ENCODE measurements around the gene ALOX12B.
"Not testable (repeated sequence)": the region's sequence is repeated elsewhere in the genome, so short reads cannot be mapped to it uniquely, and the experiment has no call there.

ALOX12B gene

DNA sequence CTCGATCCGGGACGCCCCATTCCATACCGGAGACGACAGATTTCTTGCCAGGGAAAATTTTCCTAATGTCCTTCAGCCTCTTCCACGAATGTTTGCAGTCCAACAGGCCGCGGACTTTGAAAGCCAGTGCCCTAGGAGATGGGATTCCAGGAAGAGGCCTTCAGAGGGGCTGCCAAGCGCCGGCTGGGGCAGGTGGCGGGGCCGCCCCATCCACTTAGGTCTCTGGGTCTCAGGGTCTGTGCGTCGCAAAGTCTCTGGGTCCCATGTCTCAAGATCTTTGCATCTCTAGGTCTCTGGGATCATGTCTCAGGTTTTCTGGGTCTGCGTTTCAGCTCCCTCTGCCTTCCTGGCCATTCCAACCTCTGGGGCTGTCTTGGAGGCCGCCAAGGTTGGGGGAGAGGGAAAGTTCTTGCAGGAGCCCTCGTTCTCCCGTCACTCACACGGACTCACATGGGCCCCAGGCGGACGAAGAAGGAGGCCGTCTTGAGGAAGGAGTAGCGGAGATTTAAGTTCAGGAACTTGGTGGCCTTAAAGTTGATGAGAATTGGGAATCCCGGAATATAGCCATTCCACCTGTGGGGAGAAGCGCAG, 7.2 kb downstream of the ALOX12B start:
- Histone ChIP-seq H3K4me1 (ENCODE audit: insufficient read depth, poor library complexity, severe bottlenecking) (no peaks in the 10 kb centered on the region), H3K4me3 (ENCODE audit: severe bottlenecking) (peak overlapping the region; percentile 35), H3K36me3 (ENCODE audit: low read depth) (no peaks in the 10 kb centered on the region), H3K27me3 (ENCODE audit: insufficient read depth, poor library complexity, severe bottlenecking) (no peaks in the 10 kb centered on the region), H3K27ac (ENCODE audit: poor library complexity, severe bottlenecking) (no peak overlapping the region), H3K9me3 (ENCODE audit: severe bottlenecking) (no peaks in the 10 kb centered on the region)
- no peak for ATAC-seq (ENCODE audit: low read depth)
- no peak for DNase-seq (ENCODE audit: low spot score)
- TF ChIP-seq, protein P1, sequence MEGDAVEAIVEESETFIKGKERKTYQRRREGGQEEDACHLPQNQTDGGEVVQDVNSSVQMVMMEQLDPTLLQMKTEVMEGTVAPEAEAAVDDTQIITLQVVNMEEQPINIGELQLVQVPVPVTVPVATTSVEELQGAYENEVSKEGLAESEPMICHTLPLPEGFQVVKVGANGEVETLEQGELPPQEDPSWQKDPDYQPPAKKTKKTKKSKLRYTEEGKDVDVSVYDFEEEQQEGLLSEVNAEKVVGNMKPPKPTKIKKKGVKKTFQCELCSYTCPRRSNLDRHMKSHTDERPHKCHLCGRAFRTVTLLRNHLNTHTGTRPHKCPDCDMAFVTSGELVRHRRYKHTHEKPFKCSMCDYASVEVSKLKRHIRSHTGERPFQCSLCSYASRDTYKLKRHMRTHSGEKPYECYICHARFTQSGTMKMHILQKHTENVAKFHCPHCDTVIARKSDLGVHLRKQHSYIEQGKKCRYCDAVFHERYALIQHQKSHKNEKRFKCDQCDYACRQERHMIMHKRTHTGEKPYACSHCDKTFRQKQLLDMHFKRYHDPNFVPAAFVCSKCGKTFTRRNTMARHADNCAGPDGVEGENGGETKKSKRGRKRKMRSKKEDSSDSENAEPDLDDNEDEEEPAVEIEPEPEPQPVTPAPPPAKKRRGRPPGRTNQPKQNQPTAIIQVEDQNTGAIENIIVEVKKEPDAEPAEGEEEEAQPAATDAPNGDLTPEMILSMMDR (IDR thresholded peaks at IDR 0.05; ENCODE audit: poor library complexity, severe bottlenecking) = peak; percentile 61

GRCh38 chr17:8079291-8080207, 8.0 kb downstream of the ALOX12B start:
- TF ChIP-seq, protein P1 (IDR thresholded peaks at IDR 0.05; ENCODE audit: poor library complexity, severe bottlenecking) = peak; percentile 88
- Histone ChIP-seq H3K4me3 (ENCODE audit: severe bottlenecking) (peak overlapping the region; percentile 35), H3K9me3 (ENCODE audit: severe bottlenecking) (no peaks in the 10 kb centered on the region), H3K36me3 (ENCODE audit: low read depth) (no peaks in the 10 kb centered on the region), H3K27me3 (ENCODE audit: insufficient read depth, poor library complexity, severe bottlenecking) (no peaks in the 10 kb centered on the region), H3K27ac (ENCODE audit: poor library complexity, severe bottlenecking) (no peak overlapping the region), H3K4me1 (ENCODE audit: insufficient read depth, poor library complexity, severe bottlenecking) (no peaks in the 10 kb centered on the region)
- DNase-seq (ENCODE audit: low spot score) (no peak), ATAC-seq (ENCODE audit: low read depth) (peak; percentile 76)

DNA sequence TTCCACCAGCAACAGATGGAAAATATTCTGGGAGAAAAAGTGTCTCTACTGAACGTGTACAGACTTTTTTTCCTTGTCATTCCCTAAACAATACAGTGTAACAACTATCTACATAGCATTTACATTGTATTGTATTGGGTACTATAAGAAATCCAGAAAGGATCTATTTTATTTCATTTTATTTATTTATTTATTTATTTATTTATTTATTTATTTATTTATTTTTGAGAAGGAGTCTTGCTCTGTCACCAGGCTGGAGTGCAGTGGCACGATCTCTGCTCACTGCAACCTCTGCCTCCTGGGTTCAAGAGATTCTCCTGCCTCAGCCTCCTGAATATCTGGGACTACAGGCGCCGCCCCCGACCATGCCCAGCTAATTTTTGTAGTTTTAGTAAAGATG, 9.6 kb downstream of the ALOX12B start:
- H3K4me1 ChIP-seq (ENCODE audit: insufficient read depth, poor library complexity, severe bottlenecking); H3K9me3 ChIP-seq (ENCODE audit: severe bottlenecking); H3K27me3 ChIP-seq (ENCODE audit: insufficient read depth, poor library complexity, severe bottlenecking); H3K36me3 ChIP-seq (ENCODE audit: low read depth); H3K27ac ChIP-seq (ENCODE audit: poor library complexity, severe bottlenecking); DNase-seq (ENCODE audit: low spot score); ATAC-seq (ENCODE audit: low read depth); H3K4me3 ChIP-seq (ENCODE audit: severe bottlenecking): not testable (repeated sequence)

GRCh38 chr17:8076502-8077266, 10.8 kb downstream of the ALOX12B start:
- H3K4me1 ChIP-seq (ENCODE audit: insufficient read depth, poor library complexity, severe bottlenecking) = no peaks in the 10 kb centered on the region
- no peak overlapping the region for H3K4me3 ChIP-seq (ENCODE audit: severe bottlenecking)
- H3K36me3 ChIP-seq (ENCODE audit: low read depth) = no peaks in the 10 kb centered on the region
- H3K27ac ChIP-seq (ENCODE audit: poor library complexity, severe bottlenecking) = no peak overlapping the region
- TF ChIP-seq, protein P1 (IDR thresholded peaks at IDR 0.05; ENCODE audit: poor library complexity, severe bottlenecking) = no peak
- ATAC-seq (ENCODE audit: low read depth) (no peak), DNase-seq (ENCODE audit: low spot score) (no peak)
- H3K27me3 ChIP-seq (ENCODE audit: insufficient read depth, poor library complexity, severe bottlenecking) = no peaks in the 10 kb centered on the region
- H3K9me3 ChIP-seq (ENCODE audit: severe bottlenecking) = no peaks in the 10 kb centered on the region

- DNase-seq (ENCODE audit: low spot score) (no peak), ATAC-seq (ENCODE audit: low read depth) (no peak)
- Histone ChIP-seq H3K27ac (ENCODE audit: poor library complexity, severe bottlenecking) (no peak overlapping the region), H3K27me3 (ENCODE audit: insufficient read depth, poor library complexity, severe bottlenecking) (no peaks in the 10 kb centered on the region), H3K4me3 (ENCODE audit: severe bottlenecking) (no peak overlapping the region), H3K9me3 (ENCODE audit: severe bottlenecking) (no peaks in the 10 kb centered on the region), H3K36me3 (ENCODE audit: low read depth) (no peaks in the 10 kb centered on the region), H3K4me1 (ENCODE audit: insufficient read depth, poor library complexity, severe bottlenecking) (no peaks in the 10 kb centered on the region)
- TF ChIP-seq, protein P1 (IDR thresholded peaks at IDR 0.05; ENCODE audit: poor library complexity, severe bottlenecking) = no peak
These were observed 11.8 kb downstream of the ALOX12B start for GRCh38 chr17:8075574-8076342.
